CD4-positive, alpha-beta T cell treated with Interleukin-4 for 4 hours (primary cell): ENCODE measurements around the gene JUP.

Experiments used
- DNase-seq: peaks from one replicate; pipeline ENCODE4 v3.0.0-alpha.2; 2020

JUP gene

GRCh38 chr17:41806685-41807445 is 20.4 kb upstream of the JUP start:
- DNase-seq, result no peak

- no peak for DNase-seq
These were observed 16.8 kb upstream of the JUP start for GRCh38 chr17:41803049-41804020.

GRCh38 chr17:41801374-41802271 is 15.1 kb upstream of the JUP start:
- peak; percentile 64 for DNase-seq

GRCh38 chr17:41800601-41801373 is 14.3 kb upstream of the JUP start:
- DNase-seq, result no peak

- no peak for DNase-seq
These were observed 12.9 kb upstream of the JUP start for GRCh38 chr17:41799366-41799765.

GRCh38 chr17:41797377-41797776 is 10.9 kb upstream of the JUP start:
- no peak for DNase-seq

GRCh38 chr17:41796121-41796895 is 9.8 kb upstream of the JUP start:
- DNase-seq, result no peak

GRCh38 chr17:41794540-41794975 is 8.0 kb upstream of the JUP start:
- DNase-seq, result no peak

GRCh38 chr17:41793784-41794539 is 7.5 kb upstream of the JUP start:
- no peak for DNase-seq

GRCh38 chr17:41792845-41793783 is 6.6 kb upstream of the JUP start:
- DNase-seq, result no peak

GRCh38 chr17:41787021-41787418 is 509 bp upstream of the JUP start:
- DNase-seq, result no peak

- DNase-seq, result no peak
These were observed 668 bp downstream of the JUP start for GRCh38 chr17:41785859-41786226.

GRCh38 chr17:41785091-41785858 is 1.2 kb downstream of the JUP start:
- no peak for DNase-seq

- DNase-seq, result no peak
These were observed 2.2 kb downstream of the JUP start for GRCh38 chr17:41784207-41784744.

- DNase-seq, result no peak
These were observed 4.4 kb downstream of the JUP start for GRCh38 chr17:41782142-41782541.

GRCh38 chr17:41781404-41782110 is 5.0 kb downstream of the JUP start:
- no peak for DNase-seq

- no peak for DNase-seq
These were observed 6.6 kb downstream of the JUP start for GRCh38 chr17:41779954-41780353.
